Body of pancreas (tissue), 4 donors: Measurements from ENCODE around the gene KLHDC8B. TPM values are rescaled to one million over a fixed set of nuclear protein-coding genes. Genes with fewer than 3 reads are reported as not detected.

ENCODE experiments used
- ATAC-seq: fragments of 150-250 bp; one replicate; pipeline ENCODE4 v1.9.1; 2016
- DNase-seq, 4 donors: peaks; one replicate each; pipeline ENCODE4 v3.0.0-alpha.2; 2019
- H3K27ac ChIP-seq, 4 donors: fragments of 200-600 bp; sonication (generic); 1 replicate in 3 of 4; 2 replicates in 1 of 4; pipeline versions ENCODE4 v1.5.1 to v1.6.1; 2016 to 2019; ENCODE audit warnings: mild to moderate bottlenecking in 1 of 4, mixed read lengths in 1 of 4, moderate library complexity in 1 of 4
- H3K27me3 ChIP-seq, 2 donors: fragments of 200-600 bp; sonication (generic); one replicate each; pipeline ENCODE4 v1.6.0; 2016; ENCODE audit warnings: mild to moderate bottlenecking in 1 of 2
- H3K36me3 ChIP-seq, 2 donors: fragments of 200-600 bp; sonication (generic); replicated peaks in 1 of 2; 2 replicates each; pipeline ENCODE4 v1.5.1; 2016; ENCODE audit warnings: low read depth in 2 of 2; ENCODE audit not compliant: insufficient read depth in 1 of 2
- H3K4me1 ChIP-seq: fragments of 200-600 bp; sonication (generic); one replicate; pipeline ENCODE4 v1.6.0; 2016
- H3K4me3 ChIP-seq, 2 donors: fragments of 200-600 bp; sonication (generic); 1 replicate in 1 of 2; 2 replicates in 1 of 2; pipeline ENCODE4 v1.5.1; 2016 to 2019
- H3K9me3 ChIP-seq, 3 donors: fragments of 200-600 bp; sonication (generic); 1 replicate in 2 of 3; 2 replicates in 1 of 3; pipeline ENCODE4 v1.5.1; 2016
- POLR2A ChIP-seq, 3 donors: fragments of 450-650 bp; IDR thresholded peaks; one replicate each; pipeline ENCODE4 v1.6.1; 2016; ENCODE audit warnings: antibody characterized with exemption in 3 of 3, mild to moderate bottlenecking in 2 of 3
- WGBS, 2 donors: methylation state at CpG; one replicate each; pipeline ENCODE4 v1.1.5; 2017; 5-methylcytosine and 5-hydroxymethylcytosine counted together
- intact Hi-C: fragments of 100-400 bp; cut with DNase I; formaldehyde crosslinking; loops from one replicate; pipeline ENCODE4 v1.15.1; 2023
- total RNA-seq, 2 donors: library from RNA; depleted of rRNA; stranded (reverse); fragments of >200 nt; gene quantifications; one replicate each; pipeline ENCODE4 v1.1.0, GENCODE V29; 2016
- TF ChIP-seq, protein P1 (sequence below), 7 experiments: fragments of 450-650 bp in 4 of 7; fragments of 200-600 bp in 3 of 7; sonication (generic) in 3 of 7; IDR thresholded peaks; one replicate each; pipeline ENCODE4 v1.5.1; 2016 to 2019; ENCODE audit warnings: antibody characterized with exemption in 7 of 7

The KLHDC8B gene
- total RNA-seq, 2 donors from 2014 or later = 19.5 to 22.1 TPM

- 63 to 78% methylated on average over 3 of the region's 3 CpGs for WGBS, 2 donors
- DNase-seq (no peak), ATAC-seq (no peak)
- intact Hi-C loops = no loop called here
- Histone ChIP-seq H3K36me3 (no peaks in the 10 kb centered on the region), H3K9me3 (no peaks in the 10 kb centered on the region), H3K27me3 (no peaks in the 10 kb centered on the region), H3K27ac (no peak overlapping the region), H3K4me3 (no peak overlapping the region), H3K4me1 (no peaks in the 10 kb centered on the region)
- TF ChIP-seq, protein P1, sequence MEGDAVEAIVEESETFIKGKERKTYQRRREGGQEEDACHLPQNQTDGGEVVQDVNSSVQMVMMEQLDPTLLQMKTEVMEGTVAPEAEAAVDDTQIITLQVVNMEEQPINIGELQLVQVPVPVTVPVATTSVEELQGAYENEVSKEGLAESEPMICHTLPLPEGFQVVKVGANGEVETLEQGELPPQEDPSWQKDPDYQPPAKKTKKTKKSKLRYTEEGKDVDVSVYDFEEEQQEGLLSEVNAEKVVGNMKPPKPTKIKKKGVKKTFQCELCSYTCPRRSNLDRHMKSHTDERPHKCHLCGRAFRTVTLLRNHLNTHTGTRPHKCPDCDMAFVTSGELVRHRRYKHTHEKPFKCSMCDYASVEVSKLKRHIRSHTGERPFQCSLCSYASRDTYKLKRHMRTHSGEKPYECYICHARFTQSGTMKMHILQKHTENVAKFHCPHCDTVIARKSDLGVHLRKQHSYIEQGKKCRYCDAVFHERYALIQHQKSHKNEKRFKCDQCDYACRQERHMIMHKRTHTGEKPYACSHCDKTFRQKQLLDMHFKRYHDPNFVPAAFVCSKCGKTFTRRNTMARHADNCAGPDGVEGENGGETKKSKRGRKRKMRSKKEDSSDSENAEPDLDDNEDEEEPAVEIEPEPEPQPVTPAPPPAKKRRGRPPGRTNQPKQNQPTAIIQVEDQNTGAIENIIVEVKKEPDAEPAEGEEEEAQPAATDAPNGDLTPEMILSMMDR (IDR thresholded peaks at IDR 0.05) = no peak
- no peak for TF ChIP-seq POLR2A (IDR thresholded peaks at IDR 0.05)
These were observed 31.3 kb upstream of the KLHDC8B start for GRCh38 chr3:49140080-49140479.

DNA sequence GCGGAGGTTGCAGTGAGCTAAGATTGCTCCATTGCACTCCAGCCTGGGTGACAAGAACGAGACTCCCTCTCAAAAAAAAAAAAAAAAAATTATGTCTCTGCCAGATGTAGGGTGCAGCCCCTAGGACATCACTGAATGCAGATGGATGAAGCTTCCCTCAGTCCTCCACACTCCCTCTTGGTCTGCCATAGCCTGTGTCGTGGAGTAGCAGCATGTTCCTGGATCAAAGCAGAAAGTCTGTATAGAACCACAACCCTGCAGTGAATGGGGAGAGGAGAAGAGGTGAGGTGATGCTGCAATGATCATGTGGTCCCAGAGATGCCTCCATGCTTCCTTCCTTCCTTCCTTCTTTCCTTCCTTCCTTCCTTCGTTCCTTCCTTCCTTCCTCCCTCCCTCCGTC lies 23.2 kb upstream of the KLHDC8B start:
- ATAC-seq = no peak
- TF ChIP-seq, protein P1 (IDR thresholded peaks at IDR 0.05) = no peak
- TF ChIP-seq POLR2A (IDR thresholded peaks at IDR 0.05) = no peak
- Histone ChIP-seq H3K9me3 (no peaks in the 10 kb centered on the region), H3K27me3 (no peaks in the 10 kb centered on the region), H3K4me1 (no peaks in the 10 kb centered on the region), H3K4me3 (no peak overlapping the region), H3K27ac (no peak overlapping the region), H3K36me3 (no peaks in the 10 kb centered on the region)
- DNase-seq = no peak
- intact Hi-C loops = no loop called here
- 71 to 73% methylated on average over 4 to 5 of the region's 5 CpGs for WGBS, 2 donors

DNA sequence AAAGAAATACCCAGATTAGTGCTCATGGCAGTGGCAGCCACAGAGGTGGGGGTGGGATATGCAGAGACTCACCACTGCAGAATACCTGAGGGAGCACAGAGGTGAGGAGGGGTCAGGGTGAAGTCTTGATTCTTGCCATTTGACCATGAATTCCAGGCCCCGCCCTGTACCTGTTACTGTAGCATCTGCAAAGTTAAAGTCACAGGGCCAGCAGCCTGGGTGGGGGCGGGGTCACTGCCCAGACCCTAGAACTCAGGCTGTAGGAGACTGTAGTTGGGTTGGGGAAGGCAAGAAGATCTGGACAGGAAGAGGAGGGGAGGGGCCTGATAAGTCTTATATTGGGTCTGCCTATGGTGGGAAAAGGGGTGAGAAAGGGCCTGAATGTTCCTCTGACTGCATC lies 19.8 kb upstream of the KLHDC8B start:
- no peak for TF ChIP-seq POLR2A (IDR thresholded peaks at IDR 0.05)
- TF ChIP-seq, protein P1 (IDR thresholded peaks at IDR 0.05) = no peak
- 83 to 86% methylated on average over 2 of the region's 2 CpGs for WGBS, 2 donors
- Histone ChIP-seq H3K4me3 (no peak overlapping the region), H3K9me3 (no peaks in the 10 kb centered on the region), H3K36me3 (no peaks in the 10 kb centered on the region), H3K27ac (no peak overlapping the region), H3K4me1 (no peaks in the 10 kb centered on the region), H3K27me3 (no peaks in the 10 kb centered on the region)
- intact Hi-C loops = no loop called here
- ATAC-seq (no peak), DNase-seq (no peak)

DNA sequence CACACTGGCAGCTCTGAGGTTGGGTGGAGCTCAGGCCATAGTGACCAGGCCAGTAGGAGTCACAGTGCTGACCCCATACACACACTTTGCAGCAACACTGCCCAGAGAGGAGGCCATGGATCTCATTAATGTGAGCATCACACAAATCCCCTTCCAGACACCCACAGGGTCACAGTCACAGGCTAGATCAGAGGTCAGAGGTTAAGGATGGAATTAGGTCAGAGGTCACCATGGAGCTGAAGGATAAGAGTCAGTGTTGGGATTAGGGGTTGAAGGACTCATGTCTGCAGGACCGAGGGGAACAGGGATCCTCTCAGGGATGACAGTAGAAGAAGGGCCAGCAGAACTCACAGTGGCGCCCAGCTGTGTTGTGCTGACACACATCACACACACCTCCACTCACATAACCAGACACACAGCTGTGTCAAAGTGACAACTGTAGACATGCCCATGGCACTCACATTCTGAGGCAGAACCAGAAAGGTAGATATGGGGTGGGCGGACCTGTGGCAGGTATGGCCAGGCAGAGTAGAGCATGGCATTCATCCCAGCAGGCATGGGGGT lies 18.0 kb upstream of the KLHDC8B start:
- ATAC-seq = no peak
- WGBS, 2 donors = 58 to 82% methylated on average over 2 to 3 of the region's 3 CpGs
- no peak overlapping the region for H3K4me3 ChIP-seq
- intact Hi-C loops = no loop called here
- no peaks in the 10 kb centered on the region for H3K36me3 ChIP-seq
- TF ChIP-seq, protein P1 (IDR thresholded peaks at IDR 0.05) = no peak
- TF ChIP-seq POLR2A (IDR thresholded peaks at IDR 0.05) = no peak
- no peak overlapping the region for H3K27ac ChIP-seq
- no peaks in the 10 kb centered on the region for H3K4me1 ChIP-seq
- no peaks in the 10 kb centered on the region for H3K9me3 ChIP-seq
- no peaks in the 10 kb centered on the region for H3K27me3 ChIP-seq
- DNase-seq = no peak

- no peak for DNase-seq
- WGBS, 2 donors = 66 to 67% methylated on average over 1 of the region's 1 CpG
- TF ChIP-seq, protein P1 (IDR thresholded peaks at IDR 0.05) = no peak
- no peak for TF ChIP-seq POLR2A (IDR thresholded peaks at IDR 0.05)
- no peaks in the 10 kb centered on the region for H3K4me1 ChIP-seq
- ATAC-seq = no peak
- no peak overlapping the region for H3K4me3 ChIP-seq
- H3K36me3 ChIP-seq = no peaks in the 10 kb centered on the region
- no peaks in the 10 kb centered on the region for H3K27me3 ChIP-seq
- intact Hi-C loops = no loop called here
- H3K27ac ChIP-seq = no peak overlapping the region
- H3K9me3 ChIP-seq = no peaks in the 10 kb centered on the region
These were observed 14.1 kb upstream of the KLHDC8B start for GRCh38 chr3:49157289-49157688.
